NT2/D1 (cell line): ENCODE results near the gene CCDC88C.

Source experiments
- SUZ12 ChIP-seq: IDR thresholded peaks from 2 replicates; pipeline ENCODE4 v1.6.1; 2011; ENCODE audit not compliant: insufficient read length, insufficient read depth; ENCODE audit errors: extremely low read depth
- YY1 ChIP-seq: IDR thresholded peaks from 2 replicates; pipeline ENCODE4 v1.6.1; 2011; ENCODE audit not compliant: insufficient read length, insufficient read depth
- ZNF274 ChIP-seq: IDR thresholded peaks from 2 replicates; pipeline ENCODE4 v1.6.1; 2011; ENCODE audit warnings: mild to moderate bottlenecking, low read depth, low read length

DNA sequence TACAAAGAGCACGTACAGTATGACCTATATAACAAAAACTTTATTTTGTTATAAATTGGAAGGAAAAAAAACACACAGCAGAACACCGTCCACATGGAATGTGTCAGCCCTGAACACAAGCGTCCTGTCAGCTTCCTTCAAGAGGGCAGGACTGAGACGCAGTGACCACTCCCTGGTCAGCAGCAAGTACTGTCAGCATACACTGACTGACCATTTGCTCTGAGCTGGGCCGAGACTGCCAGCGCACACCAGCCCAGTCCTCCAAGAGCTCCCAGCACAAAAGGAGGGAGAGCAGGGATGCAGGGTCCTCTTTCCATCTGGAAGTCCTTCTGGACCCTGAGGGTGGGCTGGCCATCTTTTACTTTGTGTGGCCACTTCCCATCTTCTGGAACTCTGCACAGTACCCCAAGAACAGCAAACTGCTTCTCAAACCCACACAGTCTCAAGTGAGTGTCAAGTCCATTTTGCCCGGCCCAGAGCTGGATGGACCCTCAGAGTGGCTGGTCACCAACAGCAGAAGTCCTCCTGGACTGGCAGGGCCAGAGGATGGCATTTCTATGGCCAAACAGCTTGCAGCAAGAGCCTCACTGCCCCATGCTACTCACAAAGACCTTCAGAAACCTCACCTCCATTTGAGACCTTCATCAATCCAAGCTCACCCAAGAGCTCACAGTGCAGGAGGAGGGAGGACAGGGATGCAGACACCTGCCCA lies 11.7 kb downstream of the CCDC88C start:
- TF ChIP-seq SUZ12, result no peak
- no peak for TF ChIP-seq YY1
- TF ChIP-seq ZNF274, result no peak
